Suprapubic skin (tissue), 4 donors: Measurements from ENCODE around the gene BMPR1B.

Experiments used
- CTCF ChIP-seq, 2 donors: fragments of 200-600 bp in 1 of 2; fragments of 450-650 bp in 1 of 2; sonication (generic) in 1 of 2; IDR thresholded peaks; one replicate each; pipeline ENCODE4 v1.5.1; 2016 to 2019; ENCODE audit warnings: antibody characterized with exemption in 2 of 2, mild to moderate bottlenecking in 1 of 2, moderate library complexity in 1 of 2
- EP300 ChIP-seq: sonication (generic); formaldehyde crosslinking; IDR thresholded peaks from one replicate; pipeline ENCODE4 v1.6.1; 2017; ENCODE audit warnings: antibody characterized with exemption
- POLR2A ChIP-seq, 2 donors: fragments of 450-650 bp; IDR thresholded peaks; one replicate each; pipeline ENCODE4 v1.6.1; 2017; ENCODE audit warnings: antibody characterized with exemption in 2 of 2, mild to moderate bottlenecking in 2 of 2, moderate library complexity in 2 of 2
- POLR2AphosphoS5 ChIP-seq, 3 donors: sonication (generic); formaldehyde crosslinking; IDR thresholded peaks; one replicate each; pipeline ENCODE4 v1.6.1; 2017; ENCODE audit warnings: antibody characterized with exemption in 3 of 3

DNA sequence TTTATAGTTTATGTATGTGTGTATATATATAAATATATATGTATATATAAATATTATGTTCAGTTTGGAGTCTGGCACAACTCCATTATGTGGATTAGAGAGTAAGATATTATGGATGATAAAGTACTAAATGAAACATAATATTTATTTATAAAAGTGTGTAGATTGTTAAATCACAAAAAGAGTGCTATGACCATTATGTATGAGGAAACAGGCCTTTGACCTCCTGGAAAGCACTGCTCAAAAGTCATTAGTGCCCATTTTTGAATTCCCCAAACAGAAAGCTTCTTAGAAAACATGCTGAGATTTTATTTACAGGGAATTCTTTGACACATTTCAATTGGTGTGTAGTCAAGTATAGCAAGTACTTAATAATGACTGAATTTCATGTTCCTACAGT, 399.8 kb downstream of the BMPR1B start:
- no peak for TF ChIP-seq CTCF (IDR thresholded peaks at IDR 0.05)
- no peak for TF ChIP-seq POLR2A (IDR thresholded peaks at IDR 0.05)
- no peak for TF ChIP-seq POLR2AphosphoS5 (IDR thresholded peaks at IDR 0.05)
- TF ChIP-seq EP300 = no peak
